Activated B cell treated with CpG ODN at 0.5 μM for 24 hours (primary cell): ENCODE results near the gene COL4A4. TPM values are rescaled to one million over a fixed set of nuclear protein-coding genes. Genes with fewer than 3 reads are reported as not detected.

ENCODE experiments used
- ATAC-seq: fragments of 200-7000 bp; cut with Tn5 transposase; one replicate; pipeline ENCODE4 v1.10.0; 2021; ENCODE audit warnings: low read depth, mild to moderate bottlenecking, moderate library complexity
- CTCF ChIA-PET: fragments of 350-600 bp; sonication (Branson Sonifier 250); formaldehyde crosslinking; loops from one replicate; lab custom pipeline; 2021; ENCODE audit warnings: antibody characterized with exemption; lab: Charles Lee
- POLR2A ChIA-PET: fragments of 350-600 bp; sonication (Branson Sonifier 250); formaldehyde crosslinking; loops from one replicate; lab custom pipeline; 2021; ENCODE audit warnings: antibody characterized with exemption; lab: Charles Lee
- DNase-seq: peaks from one replicate; pipeline ENCODE4 v3.0.0; 2022
- H3K27ac Mint-ChIP-seq: one replicate; pipeline ENCODE4 v1.8.0; 2020; ENCODE audit warnings: mixed read lengths
- H3K27me3 Mint-ChIP-seq: one replicate; pipeline ENCODE4 v1.8.0; 2021; ENCODE audit warnings: mixed read lengths
- H3K36me3 Mint-ChIP-seq: one replicate; pipeline ENCODE4 v1.8.0; 2021; ENCODE audit warnings: low read depth, mixed read lengths
- H3K4me1 Mint-ChIP-seq: one replicate; pipeline ENCODE4 v1.8.0; 2021; ENCODE audit warnings: mixed read lengths
- H3K4me3 Mint-ChIP-seq: one replicate; pipeline ENCODE4 v1.8.0; 2020; ENCODE audit warnings: mild to moderate bottlenecking, mixed read lengths
- H3K9me3 Mint-ChIP-seq: one replicate; pipeline ENCODE4 v1.8.0; 2020; ENCODE audit warnings: mixed read lengths
- CTCF ChIP-seq: fragments of 200-600 bp; IDR thresholded peaks from one replicate; pipeline ENCODE4 v1.8.0; 2022; ENCODE audit warnings: antibody characterized with exemption, mild to moderate bottlenecking
- intact Hi-C: fragments of 100-400 bp; cut with micrococcal nuclease; formaldehyde crosslinking; loops from one replicate; pipeline ENCODE4 v1.15.1; 2024
- total RNA-seq: library from RNA; stranded (reverse); gene quantifications from 2 replicates; pipeline ENCODE4 v1.2.3, GENCODE V29; 2022

COL4A4 gene
- total RNA-seq, 1 donor from 2014 or later: 10.9 TPM

GRCh38 chr2:227134591-227134990 lies 29.4 kb downstream of the COL4A4 start:
- Mint-ChIP-seq H3K27ac (no peak overlapping the region), H3K27me3 (no peaks in the 10 kb centered on the region), H3K9me3 (no peaks in the 10 kb centered on the region), H3K36me3 (peaks cover 11% of the 10 kb centered on the region), H3K4me1 (no peaks in the 10 kb centered on the region), H3K4me3 (no peak overlapping the region)
- no peak for TF ChIP-seq CTCF
- POLR2A ChIA-PET: no interaction called here
- intact Hi-C loops: loop anchor here (5.0 kb wide), 1 partner anchor 748 kb away; no protein-coding TSS in a partner anchor
- CTCF ChIA-PET: interaction anchor here (3.4 to 9.5 kb wide), 2 partner anchors 104 to 632 kb away, joined by 22 to 129 read pairs; no protein-coding TSS in a partner anchor
- no peak for ATAC-seq
- DNase-seq: no peak

GRCh38 chr2:227132986-227133385 lies 31.0 kb downstream of the COL4A4 start:
- CTCF ChIA-PET: interaction anchor here (3.4 to 9.5 kb wide), 2 partner anchors 106 to 633 kb away, joined by 22 to 129 read pairs; no protein-coding TSS in a partner anchor
- no peak for DNase-seq
- intact Hi-C loops: loop anchor here (5.0 kb wide), 1 partner anchor 749 kb away; no protein-coding TSS in a partner anchor
- POLR2A ChIA-PET: no interaction called here
- Mint-ChIP-seq H3K4me1 (no peaks in the 10 kb centered on the region), H3K27me3 (peaks cover 1% of the 10 kb centered on the region), H3K4me3 (no peak overlapping the region), H3K36me3 (peaks cover 3% of the 10 kb centered on the region), H3K9me3 (no peaks in the 10 kb centered on the region), H3K27ac (no peak overlapping the region)
- ATAC-seq: no peak
- TF ChIP-seq CTCF: no peak

- ChIA-PET POLR2A (no interaction called here), CTCF (interaction anchor here (0.9 to 9.5 kb wide), 3 partner anchors 100 to 635 kb away, joined by 3 to 129 read pairs (median 8); no protein-coding TSS in a partner anchor)
- DNase-seq: no peak
- ATAC-seq: no peak
- intact Hi-C loops: loop anchor here (1.0 to 5.0 kb wide), 3 partner anchors 108 to 752 kb away; no protein-coding TSS in a partner anchor
- no peaks in the 10 kb centered on the region for H3K9me3 Mint-ChIP-seq
- H3K4me1 Mint-ChIP-seq: no peaks in the 10 kb centered on the region
- H3K27ac Mint-ChIP-seq: no peak overlapping the region
- H3K36me3 Mint-ChIP-seq: no peaks in the 10 kb centered on the region
- no peak for TF ChIP-seq CTCF
- peaks cover 2% of the 10 kb centered on the region for H3K27me3 Mint-ChIP-seq
- H3K4me3 Mint-ChIP-seq: no peak overlapping the region
These were observed 33.4 kb downstream of the COL4A4 start for GRCh38 chr2:227130636-227131035.

GRCh38 chr2:227127201-227127600 lies 36.8 kb downstream of the COL4A4 start:
- ChIA-PET CTCF (interaction anchor here (1.5 kb wide), 1 partner anchor 111 kb away, joined by 5 read pairs; no protein-coding TSS in a partner anchor), POLR2A (no interaction called here)
- Mint-ChIP-seq H3K4me3 (no peak overlapping the region), H3K9me3 (no peaks in the 10 kb centered on the region), H3K27ac (no peak overlapping the region), H3K27me3 (peaks cover 2% of the 10 kb centered on the region), H3K4me1 (no peaks in the 10 kb centered on the region), H3K36me3 (no peaks in the 10 kb centered on the region)
- ATAC-seq: no peak
- no peak for DNase-seq
- TF ChIP-seq CTCF: no peak
- intact Hi-C loops: loop anchor here (5.0 kb wide), 1 partner anchor 735 kb away; no protein-coding TSS in a partner anchor

- H3K27me3 Mint-ChIP-seq: peaks cover 2% of the 10 kb centered on the region
- intact Hi-C loops: loop anchor here (5.0 kb wide), 1 partner anchor 737 kb away; no protein-coding TSS in a partner anchor
- H3K9me3 Mint-ChIP-seq: no peaks in the 10 kb centered on the region
- no peak for TF ChIP-seq CTCF
- no peak overlapping the region for H3K4me3 Mint-ChIP-seq
- peaks cover 2% of the 10 kb centered on the region for H3K36me3 Mint-ChIP-seq
- ChIA-PET POLR2A (no interaction called here), CTCF (interaction anchor here (1.4 kb wide), 1 partner anchor 640 kb away, joined by 3 read pairs; no protein-coding TSS in a partner anchor)
- H3K4me1 Mint-ChIP-seq: no peaks in the 10 kb centered on the region
- DNase-seq (no peak), ATAC-seq (no peak)
- no peak overlapping the region for H3K27ac Mint-ChIP-seq
These were observed 38.5 kb downstream of the COL4A4 start for GRCh38 chr2:227125506-227125905.
